ENCODE data around the gene CTBP1. TPM values are rescaled to one million over a fixed set of nuclear protein-coding genes. Genes with fewer than 3 reads are reported as not detected.

The CTBP1 gene
- total and polyA plus RNA-seq, 2 of the 8 experiments (the other 6 are each of a cell fraction or from before 2014, with no cell fraction given), result 128 to 185 TPM

DNA sequence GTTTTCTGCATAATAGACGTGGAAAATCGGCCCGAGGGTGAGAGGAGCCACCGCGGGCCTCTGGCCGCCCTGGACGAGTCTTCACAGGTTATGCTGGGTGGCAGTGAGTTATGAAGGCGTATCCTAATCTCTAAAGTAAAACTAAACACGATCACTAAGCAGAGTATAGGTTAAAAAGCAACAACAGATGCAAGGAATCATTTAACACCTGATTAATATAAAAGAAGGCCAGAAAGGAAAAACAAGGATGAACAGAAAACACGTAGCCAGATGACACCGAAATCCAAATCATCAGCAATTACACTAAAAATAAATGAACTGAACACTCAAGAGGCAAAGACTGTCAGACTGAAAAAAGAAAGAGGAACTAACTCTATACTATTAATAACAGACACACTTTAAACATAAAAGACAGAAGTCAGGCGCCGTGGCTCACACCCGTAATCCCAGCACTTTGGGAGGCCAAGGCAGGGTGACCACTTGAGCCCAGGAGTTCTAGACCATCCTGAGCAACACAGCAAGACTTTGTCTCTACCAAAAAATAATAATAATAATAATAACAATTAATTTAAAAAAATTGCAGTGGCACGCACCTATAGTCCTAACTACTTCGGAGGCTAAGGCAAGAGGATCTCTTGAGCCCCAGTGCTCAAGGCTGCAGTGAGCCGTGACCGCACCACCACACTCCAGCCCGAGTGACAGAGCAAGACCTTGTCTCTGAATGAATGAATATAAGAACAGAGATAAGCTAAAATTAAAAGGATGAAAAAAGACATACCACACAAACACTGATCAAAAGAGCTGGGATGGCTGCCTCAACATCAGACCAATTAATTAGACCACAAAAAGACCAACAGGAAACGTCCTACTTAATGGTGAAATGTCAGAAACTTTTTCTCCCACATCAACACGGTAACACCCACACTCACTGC lies 30.0 kb downstream of the CTBP1 start:
- 94% methylated on average over 21 of the region's 21 CpGs; no CpG with 5 or more reads in 1 of the 2 experiments for WGBS, 2 experiments (ENCODE audit: extremely low coverage in 1 of 2, insufficient coverage in 1 of 2, insufficient read length in 1 of 2, insufficient replicate concordance in 2 of 2, low coverage in 1 of 2, low lambda C conversion rate in 2 of 2, missing lambda C conversion rate in 1 of 2)
- Histone ChIP-seq H3K9me3 (ENCODE audit: insufficient read depth in 2 of 2, low read depth in 1 of 2, low read length in 1 of 2) (no peaks in the 10 kb centered on the region), H4K91ac (replicated peaks; ENCODE audit: insufficient read length, low read length) (no peak overlapping the region)

More for the DNA sequence above, 30.0 kb downstream of the CTBP1 start:
- Histone ChIP-seq H4K5ac (ENCODE audit: insufficient read length, low read depth, low read length) (no peak overlapping the region), H3K4me2 (ENCODE audit: insufficient read depth in 1 of 2, low read depth in 2 of 2, low read length in 2 of 2) (no peak overlapping the region), H3K18ac (ENCODE audit: extremely low read depth, low read length) (no peak overlapping the region), H2AK5ac (ENCODE audit: low read depth, low read length) (no peak overlapping the region), H3K36me3 (ENCODE audit: control insufficient read depth in 2 of 4, insufficient read depth in 4 of 4, low read length in 3 of 4) (peaks cover 5 to 35% (median 12%) of the 10 kb centered on the region in 4 experiments; a peak in 6 of 8 replicates), H2BK12ac (ENCODE audit: low read depth, low read length) (no peak overlapping the region), H3K4me1 (replicated peaks in 1 of 4; ENCODE audit: control insufficient read depth in 3 of 4, insufficient read depth in 4 of 4, low read length in 3 of 4) (no peaks in the 10 kb centered on the region), H3K9ac (replicated peaks in 1 of 4; ENCODE audit: extremely low read depth in 1 of 4, low read depth in 3 of 4, low read length in 3 of 4) (no peak overlapping the region), H3K23ac (ENCODE audit: insufficient read length) (no peak overlapping the region), H2BK15ac (ENCODE audit: low read length) (no peak overlapping the region), H3K23me2 (ENCODE audit: low read depth, low read length) (no peaks in the 10 kb centered on the region), H2BK20ac (ENCODE audit: low read length) (no peak overlapping the region), H3K27ac (ENCODE audit: low read depth, low read length) (no peak overlapping the region), H4K8ac (ENCODE audit: extremely low read depth, insufficient read depth, low read length) (no peak overlapping the region), H2BK120ac (replicated peaks; ENCODE audit: low read depth, low read length) (no peak overlapping the region), H3K14ac (ENCODE audit: insufficient read length) (no peak overlapping the region), H3K79me1 (ENCODE audit: low read depth, low read length) (peaks cover 2% of the 10 kb centered on the region; the same call in 1 of the 2 replicates), H4K20me1 (replicated peaks in 1 of 2; ENCODE audit: control insufficient read depth in 1 of 2, insufficient read depth in 2 of 2, low read length in 2 of 2) (peaks cover 2 to 18% of the 10 kb centered on the region in 2 experiments), H2BK5ac (ENCODE audit: low read depth, low read length) (no peak overlapping the region), H3K79me2 (ENCODE audit: control insufficient read depth in 1 of 2, insufficient read depth in 2 of 2, low read length in 2 of 2) (no peaks in the 10 kb centered on the region), H3K56ac (replicated peaks; ENCODE audit: insufficient read length, low read depth, low read length) (no peak overlapping the region), H2AFZ (ENCODE audit: low read length) (no peak overlapping the region), H3K4ac (replicated peaks; ENCODE audit: insufficient read length, low read depth, low read length) (no peak overlapping the region), H3K27me3 (replicated peaks in 1 of 4; ENCODE audit: control insufficient read depth in 3 of 4, extremely low read depth in 1 of 4, insufficient read depth in 3 of 4, low read length in 3 of 4) (no peaks in the 10 kb centered on the region), H3K4me3 (ENCODE audit: extremely low read depth in 1 of 4, insufficient read depth in 2 of 4, low read depth in 3 of 4, low read length in 4 of 4) (no peak overlapping the region)
- CTCF ChIA-PET (ENCODE audit: partially characterized antibody), result interaction anchor here (1.1 kb wide), 1 partner anchor 61 kb away, joined by 3 read pairs; no protein-coding TSS in a partner anchor
- DNase-seq (ENCODE audit: low read depth in 1 of 2, low spot score in 2 of 2) (no peak), FAIRE-seq (no peak)
- TF ChIP-seq EP300 (IDR thresholded peaks at IDR 0.05; ENCODE audit: borderline replicate concordance in 1 of 2, low read depth in 2 of 2, low read length in 2 of 2) (no peak), KDM5A (IDR thresholded peaks at IDR 0.05; ENCODE audit: low read length) (no peak), HDAC2 (IDR thresholded peaks at IDR 0.05; ENCODE audit: borderline replicate concordance in 1 of 2, low read depth in 2 of 2, low read length in 2 of 2) (no peak), ASH2L (IDR thresholded peaks at IDR 0.05; ENCODE audit: low read length) (no peak), SAP30 (IDR thresholded peaks at IDR 0.05; ENCODE audit: insufficient read depth, insufficient replicate concordance, low read length) (no peak), SP4 (IDR thresholded peaks at IDR 0.05; ENCODE audit: low read length) (no peak)
- POLR2A ChIA-PET (ENCODE audit: partially characterized antibody), result no interaction called here
